Upper lobe of left lung (tissue), 6 donors: Measurements from ENCODE around the gene DNAAF1. TPM values are rescaled to one million over a fixed set of nuclear protein-coding genes. Genes with fewer than 3 reads are reported as not detected.
"Not testable (repeated sequence)": the region's sequence is repeated elsewhere in the genome, so short reads cannot be mapped to it uniquely, and the experiment has no call there.

Experiments used
- ATAC-seq, 2 donors: fragments of 200-7000 bp; cut with Tn5 transposase; one replicate each; pipeline ENCODE4 v1.9.1; 2022; ENCODE audit warnings: mild to moderate bottlenecking in 2 of 2, moderate library complexity in 2 of 2; ENCODE audit not compliant: low FRiP score in 2 of 2
- DNase-seq, 2 donors: peaks; one replicate each; pipeline ENCODE4 v3.0.0-alpha.2; 2019 to 2020
- H3K27ac ChIP-seq, 4 donors: fragments of 200-600 bp; sonication (generic); one replicate each; pipeline ENCODE4 v1.5.1; 2016 to 2019
- H3K27me3 ChIP-seq, 4 donors: fragments of 200-600 bp; sonication (generic); one replicate each; pipeline ENCODE4 v1.5.1; 2017 to 2019
- H3K36me3 ChIP-seq, 4 donors: fragments of 200-600 bp; sonication (generic); one replicate each; pipeline ENCODE4 v1.5.1; 2016 to 2019
- H3K4me1 ChIP-seq, 4 donors: fragments of 200-600 bp; sonication (generic); one replicate each; pipeline ENCODE4 v1.5.1; 2018 to 2019
- H3K4me3 ChIP-seq, 4 donors: fragments of 200-600 bp; sonication (generic); one replicate each; pipeline ENCODE4 v1.5.1; 2017 to 2019; ENCODE audit warnings: mild to moderate bottlenecking in 2 of 4, moderate library complexity in 1 of 4
- H3K9me3 ChIP-seq, 4 donors: fragments of 200-600 bp; sonication (generic); one replicate each; pipeline ENCODE4 v1.5.1; 2018 to 2019
- EP300 ChIP-seq, 4 donors: sonication (generic); formaldehyde crosslinking; IDR thresholded peaks; one replicate each; pipeline ENCODE4 v1.5.1; 2017; ENCODE audit warnings: antibody characterized with exemption in 4 of 4, control low read depth in 2 of 4
- POLR2A ChIP-seq, 4 donors: fragments of 450-650 bp; IDR thresholded peaks; one replicate each; pipeline ENCODE4 v1.5.1; 2016 to 2017; ENCODE audit warnings: antibody characterized with exemption in 4 of 4, mild to moderate bottlenecking in 2 of 4
- POLR2AphosphoS5 ChIP-seq, 2 donors: sonication (generic); formaldehyde crosslinking; IDR thresholded peaks; one replicate each; pipeline ENCODE4 v1.5.1; 2017; ENCODE audit warnings: antibody characterized with exemption in 2 of 2
- WGBS, 2 donors: methylation state at CpG; one replicate each; pipeline ENCODE4 v1.1.5; 2017 to 2018; 5-methylcytosine and 5-hydroxymethylcytosine counted together
- total RNA-seq, 6 donors: library from RNA; depleted of rRNA in 4 of 6; stranded (reverse); fragments of >200 nt in 4 of 6; gene quantifications; one replicate each; pipeline versions ENCODE4 v1.1.0 to v1.2.1, GENCODE V29; 2016 to 2021
- TF ChIP-seq, protein P1 (sequence below), 6 experiments: fragments of 450-650 bp in 4 of 6; fragments of 200-600 bp in 2 of 6; sonication (generic) in 2 of 6; IDR thresholded peaks; one replicate each; pipeline ENCODE4 v1.5.1; 2016 to 2019; ENCODE audit warnings: antibody characterized with exemption in 6 of 6
- donor health status: DM: no; HTN: no; CAD: no; lungs with moderate emphysema.
- donor health status: DM: no; HTN: yes; CAD: no; lungs with severe emphysema.

DNAAF1 gene
- total RNA-seq, 6 donors from 2014 or later, result 0.97 to 58.7 (median 28.5) TPM

DNA sequence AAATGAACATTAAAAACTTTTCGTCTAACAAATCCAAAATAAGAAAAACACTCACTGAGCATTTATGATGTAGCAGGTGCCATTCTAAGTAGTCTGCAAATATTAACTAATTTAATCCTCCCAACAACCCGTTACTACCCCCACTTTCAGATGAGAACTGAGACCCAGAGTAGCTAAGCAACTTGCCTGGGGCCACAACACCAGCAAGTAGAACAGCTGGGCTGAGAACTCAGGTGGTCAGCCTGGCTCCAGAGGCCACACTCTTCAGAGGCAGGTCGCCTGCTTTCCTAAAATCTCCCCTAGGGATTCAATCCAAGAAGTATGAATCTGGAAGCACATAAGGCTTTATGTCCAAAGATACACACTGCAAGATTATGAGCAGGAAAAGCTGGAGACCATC is 34.6 kb upstream of the DNAAF1 start:
- TF ChIP-seq, protein P1, sequence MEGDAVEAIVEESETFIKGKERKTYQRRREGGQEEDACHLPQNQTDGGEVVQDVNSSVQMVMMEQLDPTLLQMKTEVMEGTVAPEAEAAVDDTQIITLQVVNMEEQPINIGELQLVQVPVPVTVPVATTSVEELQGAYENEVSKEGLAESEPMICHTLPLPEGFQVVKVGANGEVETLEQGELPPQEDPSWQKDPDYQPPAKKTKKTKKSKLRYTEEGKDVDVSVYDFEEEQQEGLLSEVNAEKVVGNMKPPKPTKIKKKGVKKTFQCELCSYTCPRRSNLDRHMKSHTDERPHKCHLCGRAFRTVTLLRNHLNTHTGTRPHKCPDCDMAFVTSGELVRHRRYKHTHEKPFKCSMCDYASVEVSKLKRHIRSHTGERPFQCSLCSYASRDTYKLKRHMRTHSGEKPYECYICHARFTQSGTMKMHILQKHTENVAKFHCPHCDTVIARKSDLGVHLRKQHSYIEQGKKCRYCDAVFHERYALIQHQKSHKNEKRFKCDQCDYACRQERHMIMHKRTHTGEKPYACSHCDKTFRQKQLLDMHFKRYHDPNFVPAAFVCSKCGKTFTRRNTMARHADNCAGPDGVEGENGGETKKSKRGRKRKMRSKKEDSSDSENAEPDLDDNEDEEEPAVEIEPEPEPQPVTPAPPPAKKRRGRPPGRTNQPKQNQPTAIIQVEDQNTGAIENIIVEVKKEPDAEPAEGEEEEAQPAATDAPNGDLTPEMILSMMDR (IDR thresholded peaks at IDR 0.05), result no peak
- no peak for TF ChIP-seq POLR2AphosphoS5 (IDR thresholded peaks at IDR 0.05)
- TF ChIP-seq EP300 (IDR thresholded peaks at IDR 0.05), result no peak
- no peak for TF ChIP-seq POLR2A (IDR thresholded peaks at IDR 0.05)
- Histone ChIP-seq H3K4me1 (peaks cover 7 to 21% (median 10%) of the 10 kb centered on the region in 4 donors), H3K4me3 (no peak overlapping the region), H3K36me3 (peaks cover 0 to 29% (median 2%) of the 10 kb centered on the region in 4 donors), H3K27me3 (no peaks in the 10 kb centered on the region), H3K9me3 (no peaks in the 10 kb centered on the region), H3K27ac (no peak overlapping the region)
- DNase-seq (no peak), ATAC-seq (no peak)
- WGBS, 2 donors, result 92 to 93% methylated on average over 3 of the region's 3 CpGs

DNA sequence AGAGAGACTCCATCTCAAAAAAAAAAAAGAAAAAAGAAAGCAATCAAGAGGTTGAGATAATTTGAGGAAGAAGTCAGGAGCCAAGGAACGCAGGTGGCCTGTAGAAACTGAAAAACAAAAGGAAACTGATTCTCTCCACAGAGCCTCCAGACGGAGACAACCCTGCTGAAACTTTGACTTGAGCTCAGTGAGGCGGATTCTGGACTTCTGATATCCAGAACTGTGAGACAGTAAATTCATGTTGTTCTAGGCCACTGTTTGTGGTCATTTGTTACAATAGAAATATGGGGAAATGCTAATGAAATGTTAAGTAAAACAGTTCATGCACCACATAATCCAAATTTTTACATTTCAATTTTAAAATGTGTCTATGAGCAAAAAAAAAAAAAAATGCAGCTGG is 33.6 kb upstream of the DNAAF1 start:
- no peak for ATAC-seq
- Histone ChIP-seq H3K4me1 (peaks cover 11 to 25% (median 14%) of the 10 kb centered on the region in 4 donors), H3K4me3 (no peak overlapping the region), H3K36me3 (peaks cover 0 to 26% (median 2%) of the 10 kb centered on the region in 4 donors), H3K9me3 (no peaks in the 10 kb centered on the region), H3K27me3 (no peaks in the 10 kb centered on the region), H3K27ac (no peak overlapping the region)
- 68 to 71% methylated on average over 3 of the region's 3 CpGs for WGBS, 2 donors
- no peak for DNase-seq
- no peak for TF ChIP-seq POLR2A (IDR thresholded peaks at IDR 0.05)
- TF ChIP-seq EP300 (IDR thresholded peaks at IDR 0.05), result no peak
- TF ChIP-seq POLR2AphosphoS5 (IDR thresholded peaks at IDR 0.05), result no peak
- TF ChIP-seq, protein P1 (IDR thresholded peaks at IDR 0.05), result no peak

DNA sequence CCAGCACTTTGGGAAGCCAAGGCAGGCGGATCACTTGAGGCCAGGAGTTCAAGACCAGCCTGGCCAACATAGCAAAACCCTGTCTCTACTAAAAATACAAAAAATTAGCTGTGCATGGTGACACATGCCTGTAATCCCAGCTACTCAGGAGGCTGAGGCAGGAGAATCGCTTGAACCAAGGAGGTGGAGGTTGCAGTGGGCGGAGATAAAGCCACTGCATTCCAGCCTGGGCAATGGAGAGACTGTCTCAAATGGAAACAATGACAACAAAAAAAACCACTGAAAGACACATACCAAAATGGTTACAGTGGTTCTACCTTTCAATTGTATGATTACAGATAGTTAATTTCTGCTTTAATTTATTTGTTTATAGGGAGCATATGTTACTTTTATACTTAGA is 33.2 kb upstream of the DNAAF1 start:
- not testable (repeated sequence) for H3K9me3 ChIP-seq, ATAC-seq, H3K27ac ChIP-seq, H3K4me3 ChIP-seq, DNase-seq, H3K27me3 ChIP-seq
- H3K36me3 ChIP-seq, result peaks cover 0 to 22% (median 2%) of the 10 kb centered on the region in 4 donors
- WGBS, 2 donors, result 91 to 96% methylated on average over 3 of the region's 3 CpGs
- peaks cover 11 to 25% (median 14%) of the 10 kb centered on the region in 4 donors for H3K4me1 ChIP-seq

DNA sequence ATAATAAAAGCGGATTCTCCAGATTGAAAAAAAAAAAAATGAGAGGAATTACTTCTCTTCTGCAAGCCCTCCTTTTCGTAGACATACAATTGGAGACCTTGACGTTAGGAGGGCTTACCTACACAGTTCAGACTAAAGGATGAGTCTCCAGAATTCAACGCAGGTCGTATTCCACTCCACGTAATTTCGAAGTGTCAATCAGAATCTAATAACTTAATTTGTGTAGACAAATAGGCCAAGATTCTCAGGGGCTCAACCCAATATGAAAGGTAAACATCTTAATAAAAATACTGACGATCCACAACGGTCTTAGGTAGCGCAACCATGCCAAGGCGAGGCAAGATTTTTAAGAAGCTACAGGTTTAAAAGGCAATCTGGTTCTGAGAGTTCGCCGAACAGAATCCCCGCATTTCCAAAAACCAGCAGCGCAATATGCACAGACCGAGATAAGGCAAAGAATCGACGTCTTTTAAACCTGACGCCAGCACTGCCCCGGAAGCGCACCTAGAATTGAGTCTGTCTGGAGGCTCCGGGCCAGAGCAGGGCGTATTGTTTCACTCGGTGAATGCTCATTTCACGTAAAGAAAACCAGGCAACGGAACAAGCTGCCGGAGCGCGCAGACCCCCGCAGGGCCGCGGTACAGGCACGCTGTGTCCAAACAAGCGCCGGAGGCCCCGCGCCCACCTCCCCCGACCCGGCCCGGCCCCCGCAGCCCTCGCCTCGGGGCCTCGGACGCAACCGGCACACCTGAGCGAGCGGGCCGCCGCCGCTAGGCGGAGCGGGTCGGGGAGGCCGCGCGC is 29.0 kb upstream of the DNAAF1 start:
- ATAC-seq, result peak in 1 of 2 donors; percentile 25
- no peaks in the 10 kb centered on the region for H3K36me3 ChIP-seq
- H3K27me3 ChIP-seq, result no peaks in the 10 kb centered on the region
- TF ChIP-seq POLR2A (IDR thresholded peaks at IDR 0.05) (no peak), POLR2AphosphoS5 (IDR thresholded peaks at IDR 0.05) (no peak), EP300 (IDR thresholded peaks at IDR 0.05) (no peak)
- TF ChIP-seq, protein P1 (IDR thresholded peaks at IDR 0.05), result peak in 2 of 6 experiments; percentile 35 to 50
- 1 to 4% methylated on average over 26 to 30 of the region's 57 CpGs for WGBS, 2 donors
- DNase-seq, result peak in 1 of 2 donors; percentile 49
- H3K4me1 ChIP-seq, result peaks cover 12 to 32% (median 20%) of the 10 kb centered on the region in 4 donors
- H3K9me3 ChIP-seq, result no peaks in the 10 kb centered on the region
- H3K27ac ChIP-seq, result peak overlapping the region; percentile 86 to 97 (median 92)
- peak overlapping the region; percentile 65 to 96 (median 84) for H3K4me3 ChIP-seq

DNA sequence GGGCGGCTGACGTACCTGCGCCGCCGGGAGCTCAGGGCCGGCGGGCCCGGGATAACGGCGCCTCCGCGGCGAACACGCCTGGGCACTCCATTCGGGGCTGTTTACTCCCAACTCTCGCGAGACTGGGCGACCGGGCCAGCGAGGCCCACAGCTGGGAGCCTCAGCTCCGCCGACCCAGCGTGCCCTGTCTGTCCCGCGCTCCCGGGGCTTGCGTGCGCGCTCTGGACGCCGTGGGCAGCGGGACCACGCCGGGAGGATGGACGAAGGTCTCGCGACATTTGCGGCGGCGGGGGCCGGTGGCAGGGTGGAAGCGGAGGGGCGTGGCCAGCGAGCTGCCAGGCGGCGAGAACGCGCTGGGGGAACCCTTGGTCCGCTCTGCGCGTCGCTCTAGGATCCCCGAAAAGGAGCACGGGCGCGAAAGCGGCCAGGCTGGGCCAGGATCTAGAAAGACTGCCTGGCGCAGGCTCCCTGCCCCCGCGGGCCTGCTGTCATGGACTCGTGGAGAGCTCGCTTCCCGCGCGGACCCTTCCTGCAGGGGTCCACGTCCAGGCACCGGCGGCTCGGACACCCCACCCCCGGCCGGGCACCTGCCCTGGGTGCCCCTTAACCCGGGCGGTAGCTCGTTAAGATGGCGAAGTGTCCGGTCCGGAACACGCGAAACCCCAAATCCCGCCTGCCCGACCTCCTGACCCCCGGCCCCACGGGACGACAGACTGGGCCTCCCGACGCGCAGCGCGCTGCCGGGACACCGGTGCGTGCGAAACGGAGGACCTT is 28.2 kb upstream of the DNAAF1 start, which contains the start of gene MBTPS1:
Gene MBTPS1, minus strand, starts transcription at position 223 of the 774 bp plus-strand sequence. CDS start 15,159 bp downstream, outside the sequence.
- H3K9me3 ChIP-seq, result no peaks in the 10 kb centered on the region

More for the DNA sequence above, 28.2 kb upstream of the DNAAF1 start, which contains the start of gene MBTPS1:
- ATAC-seq, result peak; percentile 98 to 100
- DNase-seq, result peak; percentile 98 to 99
- peak within 1 kb of the TSS; percentile 86 to 97 (median 92) for H3K27ac ChIP-seq
- 1% methylated on average over 26 to 28 of the region's 94 CpGs for WGBS, 2 donors
- peaks cover 12 to 28% (median 20%) of the 10 kb centered on the region in 4 donors for H3K4me1 ChIP-seq
- H3K4me3 ChIP-seq, result peak within 1 kb of the TSS; percentile 65 to 96 (median 84)
- H3K36me3 ChIP-seq, result peaks cover 0 to 2% (median 0%) of the 10 kb centered on the region in 4 donors
- peak; percentile 79 to 82 for TF ChIP-seq POLR2AphosphoS5 (IDR thresholded peaks at IDR 0.05)
- TF ChIP-seq, protein P1 (IDR thresholded peaks at IDR 0.05), result peak in 5 of 6 experiments; percentile 5 to 83 (median 71)
- TF ChIP-seq EP300 (IDR thresholded peaks at IDR 0.05), result peak in 1 of 4 donors; percentile 11
- peak in 3 of 4 donors; percentile 52 to 89 (median 73) for TF ChIP-seq POLR2A (IDR thresholded peaks at IDR 0.05)
- H3K27me3 ChIP-seq, result no peaks in the 10 kb centered on the region
